Measurements from ENCODE around the gene HEMK1.

DNA sequence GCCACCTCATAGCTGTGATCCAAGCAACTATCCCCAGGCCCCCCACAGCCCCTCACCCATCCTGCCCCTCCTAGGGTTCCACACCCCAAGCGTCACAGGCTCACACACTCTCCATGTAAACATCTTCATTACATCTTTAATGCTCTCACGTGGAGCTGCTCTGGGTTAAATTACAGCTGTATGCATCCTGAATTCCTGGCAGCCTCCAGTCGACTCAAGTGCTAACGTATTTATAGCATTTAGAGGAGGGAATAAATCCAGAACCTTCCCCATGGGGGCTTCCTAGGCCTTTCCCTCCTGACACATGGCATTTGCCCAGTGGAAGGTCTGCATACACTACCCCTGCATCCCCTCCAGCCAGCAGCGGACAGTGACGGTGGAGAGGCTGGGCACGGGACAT lies 11.4 kb upstream of the HEMK1 start:
- TF ChIP-seq, protein P1, sequence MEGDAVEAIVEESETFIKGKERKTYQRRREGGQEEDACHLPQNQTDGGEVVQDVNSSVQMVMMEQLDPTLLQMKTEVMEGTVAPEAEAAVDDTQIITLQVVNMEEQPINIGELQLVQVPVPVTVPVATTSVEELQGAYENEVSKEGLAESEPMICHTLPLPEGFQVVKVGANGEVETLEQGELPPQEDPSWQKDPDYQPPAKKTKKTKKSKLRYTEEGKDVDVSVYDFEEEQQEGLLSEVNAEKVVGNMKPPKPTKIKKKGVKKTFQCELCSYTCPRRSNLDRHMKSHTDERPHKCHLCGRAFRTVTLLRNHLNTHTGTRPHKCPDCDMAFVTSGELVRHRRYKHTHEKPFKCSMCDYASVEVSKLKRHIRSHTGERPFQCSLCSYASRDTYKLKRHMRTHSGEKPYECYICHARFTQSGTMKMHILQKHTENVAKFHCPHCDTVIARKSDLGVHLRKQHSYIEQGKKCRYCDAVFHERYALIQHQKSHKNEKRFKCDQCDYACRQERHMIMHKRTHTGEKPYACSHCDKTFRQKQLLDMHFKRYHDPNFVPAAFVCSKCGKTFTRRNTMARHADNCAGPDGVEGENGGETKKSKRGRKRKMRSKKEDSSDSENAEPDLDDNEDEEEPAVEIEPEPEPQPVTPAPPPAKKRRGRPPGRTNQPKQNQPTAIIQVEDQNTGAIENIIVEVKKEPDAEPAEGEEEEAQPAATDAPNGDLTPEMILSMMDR (IDR thresholded peaks at IDR 0.05 in 4 of 5, conservative IDR thresholded peaks at IDR 0.05 in 1 of 5): no peak
- no peak for TF ChIP-seq POLR2A (IDR thresholded peaks at IDR 0.05)

Data from gastrocnemius medialis (tissue), 4 donors.